GM08714 (cell line): Measurements from ENCODE around the gene MYLIP.

Source experiments
- H3K4me3 ChIP-seq: fragments of 200-500 bp; sonication (Bioruptor generic); 2 replicates; pipeline ENCODE4 v1.5.1; 2014; ENCODE audit warnings: mild to moderate bottlenecking, low read length, inconsistent platforms
- ZNF274 ChIP-seq: IDR thresholded peaks from 2 replicates; pipeline ENCODE4 v1.6.1; 2012; ENCODE audit warnings: mild to moderate bottlenecking, low read depth, low read length

MYLIP gene

GRCh38 chr6:16140607-16141006 lies 11.7 kb downstream of the MYLIP start:
- TF ChIP-seq ZNF274, result no peak

GRCh38 chr6:16141514-16141913 lies 12.6 kb downstream of the MYLIP start:
- TF ChIP-seq ZNF274, result no peak
- H3K4me3 ChIP-seq, result no peak overlapping the region

More at GRCh38 chr6:16140607-16141006, 11.7 kb downstream of the MYLIP start:
- H3K4me3 ChIP-seq, result no peak overlapping the region

GRCh38 chr6:16145038-16145437 lies 16.2 kb downstream of the MYLIP start:
- TF ChIP-seq ZNF274, result no peak
- H3K4me3 ChIP-seq, result no peak overlapping the region

GRCh38 chr6:16146028-16146427 lies 17.1 kb downstream of the MYLIP start:
- H3K4me3 ChIP-seq, result no peak overlapping the region
- TF ChIP-seq ZNF274, result no peak

- TF ChIP-seq ZNF274, result no peak
- H3K4me3 ChIP-seq, result no peak overlapping the region
These were observed 17.7 kb downstream of the MYLIP start for GRCh38 chr6:16146527-16146955.

GRCh38 chr6:16148498-16148897 lies 19.6 kb downstream of the MYLIP start:
- no peak for TF ChIP-seq ZNF274
- H3K4me3 ChIP-seq, result no peak overlapping the region

GRCh38 chr6:16149305-16149704 lies 20.4 kb downstream of the MYLIP start:
- no peak for TF ChIP-seq ZNF274
- no peak overlapping the region for H3K4me3 ChIP-seq

- H3K4me3 ChIP-seq, result no peak overlapping the region
- no peak for TF ChIP-seq ZNF274
These were observed 21.2 kb downstream of the MYLIP start for GRCh38 chr6:16150098-16150497.

GRCh38 chr6:16153211-16153820 lies 24.4 kb downstream of the MYLIP start:
- TF ChIP-seq ZNF274, result no peak
- H3K4me3 ChIP-seq, result no peak overlapping the region

GRCh38 chr6:16154904-16155303 lies 26.0 kb downstream of the MYLIP start:
- H3K4me3 ChIP-seq, result no peak overlapping the region
- TF ChIP-seq ZNF274, result no peak

- no peak for TF ChIP-seq ZNF274
- no peak overlapping the region for H3K4me3 ChIP-seq
These were observed 28.6 kb downstream of the MYLIP start for GRCh38 chr6:16157492-16157891.

- H3K4me3 ChIP-seq, result no peak overlapping the region
These were observed 29.0 kb downstream of the MYLIP start for GRCh38 chr6:16157909-16158308.

GRCh38 chr6:16158943-16159557 lies 30.2 kb downstream of the MYLIP start:
- H3K4me3 ChIP-seq, result no peak overlapping the region
- no peak for TF ChIP-seq ZNF274

More at GRCh38 chr6:16157909-16158308, 29.0 kb downstream of the MYLIP start:
- no peak for TF ChIP-seq ZNF274

- TF ChIP-seq ZNF274, result no peak
- no peak overlapping the region for H3K4me3 ChIP-seq
These were observed 31.9 kb downstream of the MYLIP start for GRCh38 chr6:16160794-16161193.

- no peak overlapping the region for H3K4me3 ChIP-seq
- no peak for TF ChIP-seq ZNF274
These were observed 33.1 kb downstream of the MYLIP start for GRCh38 chr6:16162003-16162402.
